ENCODE results near the gene CEP85L. TPM values are rescaled to one million over a fixed set of nuclear protein-coding genes. Genes with fewer than 3 reads are reported as not detected.

Gene CEP85L
- total RNA-seq, 4 donors from 2014 or later: 5.3 to 10.5 (median 8.7) TPM

DNA sequence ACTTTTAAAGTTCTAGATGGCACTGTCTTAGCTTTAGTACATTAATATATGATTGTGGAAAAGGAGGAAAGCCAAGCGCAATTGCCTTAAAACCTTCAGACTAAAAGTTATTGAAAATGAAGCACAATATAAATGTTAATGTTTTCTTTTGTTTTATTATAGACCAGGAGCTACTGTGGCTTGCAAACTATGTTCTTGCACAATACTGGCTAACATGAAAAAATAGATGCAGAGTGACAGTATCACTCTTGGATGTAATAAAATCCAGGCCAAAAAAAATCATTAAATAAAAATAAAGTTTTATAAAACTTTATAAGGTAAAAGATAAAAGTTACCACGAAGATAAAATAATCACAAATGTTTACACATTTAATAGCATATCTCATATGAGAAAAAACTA is 121.6 kb downstream of the CEP85L start:
- no peak for DNase-seq
- no peak for TF ChIP-seq EP300 (IDR thresholded peaks at IDR 0.05; ENCODE audit: low read depth)
- no peak for TF ChIP-seq POLR2AphosphoS5 (IDR thresholded peaks at IDR 0.05)
- no peak for TF ChIP-seq POLR2A (IDR thresholded peaks at IDR 0.05)
- TF ChIP-seq, protein P1, sequence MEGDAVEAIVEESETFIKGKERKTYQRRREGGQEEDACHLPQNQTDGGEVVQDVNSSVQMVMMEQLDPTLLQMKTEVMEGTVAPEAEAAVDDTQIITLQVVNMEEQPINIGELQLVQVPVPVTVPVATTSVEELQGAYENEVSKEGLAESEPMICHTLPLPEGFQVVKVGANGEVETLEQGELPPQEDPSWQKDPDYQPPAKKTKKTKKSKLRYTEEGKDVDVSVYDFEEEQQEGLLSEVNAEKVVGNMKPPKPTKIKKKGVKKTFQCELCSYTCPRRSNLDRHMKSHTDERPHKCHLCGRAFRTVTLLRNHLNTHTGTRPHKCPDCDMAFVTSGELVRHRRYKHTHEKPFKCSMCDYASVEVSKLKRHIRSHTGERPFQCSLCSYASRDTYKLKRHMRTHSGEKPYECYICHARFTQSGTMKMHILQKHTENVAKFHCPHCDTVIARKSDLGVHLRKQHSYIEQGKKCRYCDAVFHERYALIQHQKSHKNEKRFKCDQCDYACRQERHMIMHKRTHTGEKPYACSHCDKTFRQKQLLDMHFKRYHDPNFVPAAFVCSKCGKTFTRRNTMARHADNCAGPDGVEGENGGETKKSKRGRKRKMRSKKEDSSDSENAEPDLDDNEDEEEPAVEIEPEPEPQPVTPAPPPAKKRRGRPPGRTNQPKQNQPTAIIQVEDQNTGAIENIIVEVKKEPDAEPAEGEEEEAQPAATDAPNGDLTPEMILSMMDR (IDR thresholded peaks at IDR 0.05): no peak
- Histone ChIP-seq H3K27ac (peak overlapping the region in 1 of 4 donors; percentile 14), H3K4me3 (no peak overlapping the region), H3K9me3 (peaks cover 0 to 4% of the 10 kb centered on the region in 2 donors), H3K27me3 (no peaks in the 10 kb centered on the region), H3K4me1 (peaks cover 0 to 15% (median 7%) of the 10 kb centered on the region in 4 donors), H3K36me3 (no peaks in the 10 kb centered on the region)
- in situ Hi-C loops (cut with MboI; ENCODE audit: low pct_ligation_motif_present in 1 of 4, low pct_unique_long_range_greater_than_20kb in 1 of 4, low sequenced_read_pairs in 3 of 4): no loop called here
- intact Hi-C loops (cut with DNase I; ENCODE audit: low total_unique reads): no loop called here
- WGBS, 2 donors (ENCODE audit: low coverage in 1 of 2): 72 to 73% methylated on average over 2 of the region's 2 CpGs

DNA sequence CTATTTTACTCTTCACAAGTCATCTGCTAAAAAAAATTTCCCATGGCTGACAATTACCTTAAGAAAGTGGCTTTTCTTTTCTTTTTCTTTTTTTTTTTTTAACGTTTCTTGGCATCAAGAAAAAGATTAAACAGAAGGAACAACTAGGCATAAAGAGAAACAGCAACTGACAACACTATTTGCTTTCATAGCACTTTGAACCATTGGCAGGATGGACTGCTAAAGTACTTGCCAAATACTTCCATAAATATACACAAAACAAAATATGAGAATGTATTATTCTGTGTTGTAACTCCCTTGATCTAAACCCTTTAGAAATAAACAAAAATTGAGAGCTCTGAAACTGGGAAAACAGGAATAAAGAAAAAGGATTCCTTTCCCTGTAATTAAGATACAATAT is 123.3 kb downstream of the CEP85L start:
- Histone ChIP-seq H3K9me3 (peaks cover 0 to 4% of the 10 kb centered on the region in 2 donors), H3K4me3 (no peak overlapping the region), H3K36me3 (peaks cover 0 to 4% (median 0%) of the 10 kb centered on the region in 4 donors), H3K27me3 (no peaks in the 10 kb centered on the region), H3K27ac (peak overlapping the region in 2 of 4 donors; percentile 14 to 23), H3K4me1 (peaks cover 0 to 15% (median 7%) of the 10 kb centered on the region in 4 donors)
- DNase-seq: no peak
- intact Hi-C loops (cut with DNase I; ENCODE audit: low total_unique reads) (no loop called here), in situ Hi-C loops (cut with MboI; ENCODE audit: low pct_ligation_motif_present in 1 of 4, low pct_unique_long_range_greater_than_20kb in 1 of 4, low sequenced_read_pairs in 3 of 4) (no loop called here)
- TF ChIP-seq EP300 (IDR thresholded peaks at IDR 0.05; ENCODE audit: low read depth) (no peak), POLR2AphosphoS5 (IDR thresholded peaks at IDR 0.05) (no peak), POLR2A (IDR thresholded peaks at IDR 0.05) (no peak)
- TF ChIP-seq, protein P1 (IDR thresholded peaks at IDR 0.05): no peak
- WGBS, 2 donors (ENCODE audit: low coverage in 1 of 2): 0 to 19% methylated on average over 1 of the region's 1 CpG

DNA sequence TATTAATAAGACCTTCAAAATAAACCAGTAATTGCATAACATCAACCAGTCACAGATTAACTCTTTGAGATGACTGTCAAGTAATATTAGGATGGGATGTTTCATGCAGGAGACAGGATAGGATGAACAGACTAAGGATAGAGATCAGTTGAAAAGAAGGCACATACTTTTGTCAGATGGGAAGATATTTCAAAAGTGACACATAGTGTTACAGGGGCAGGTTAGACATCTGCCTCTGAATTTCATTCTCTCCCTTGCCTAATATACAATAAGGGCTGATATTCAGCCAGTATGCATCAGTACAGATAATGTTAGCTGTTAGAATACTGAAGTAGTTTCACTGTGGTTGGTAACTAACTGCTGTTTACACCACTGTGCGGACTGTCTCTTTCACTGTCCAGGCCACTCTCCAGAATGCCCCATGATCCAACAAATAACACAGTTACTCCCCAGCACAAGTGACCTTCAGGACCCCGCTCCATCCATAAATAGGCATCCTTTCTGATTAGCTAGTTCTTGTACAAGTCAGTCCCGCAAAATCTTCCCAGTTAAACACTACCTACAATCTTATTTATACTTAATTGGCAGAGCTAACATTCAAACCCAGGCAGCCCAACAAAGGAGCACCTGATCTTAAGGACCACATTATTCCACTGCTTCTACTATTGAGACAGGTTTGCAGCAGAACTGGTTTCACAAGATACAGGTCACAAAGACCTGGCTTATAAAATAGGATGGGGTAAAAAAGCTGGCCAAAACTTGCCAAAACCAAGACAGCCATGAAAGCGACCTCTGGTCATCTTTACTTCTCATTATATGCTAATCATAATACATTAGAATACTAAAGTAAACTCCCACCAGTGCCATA is 125.2 kb downstream of the CEP85L start:
- Histone ChIP-seq H3K4me3 (no peak overlapping the region), H3K9me3 (peaks cover 0 to 2% of the 10 kb centered on the region in 2 donors), H3K27me3 (no peaks in the 10 kb centered on the region), H3K27ac (peak overlapping the region in 3 of 4 donors; percentile 37 to 67 (median 44)), H3K36me3 (peaks cover 0 to 4% (median 0%) of the 10 kb centered on the region in 4 donors), H3K4me1 (peaks cover 0 to 15% (median 7%) of the 10 kb centered on the region in 4 donors)
- TF ChIP-seq POLR2A (IDR thresholded peaks at IDR 0.05): no peak
- no peak for TF ChIP-seq POLR2AphosphoS5 (IDR thresholded peaks at IDR 0.05)
- TF ChIP-seq EP300 (IDR thresholded peaks at IDR 0.05; ENCODE audit: low read depth): no peak
- TF ChIP-seq, protein P1 (IDR thresholded peaks at IDR 0.05): no peak
- 66 to 79% methylated on average over 4 of the region's 4 CpGs for WGBS, 2 donors (ENCODE audit: low coverage in 1 of 2)
- intact Hi-C loops (cut with DNase I; ENCODE audit: low total_unique reads) (no loop called here), in situ Hi-C loops (cut with MboI; ENCODE audit: low pct_ligation_motif_present in 1 of 4, low pct_unique_long_range_greater_than_20kb in 1 of 4, low sequenced_read_pairs in 3 of 4) (no loop called here)
- DNase-seq: no peak

DNA sequence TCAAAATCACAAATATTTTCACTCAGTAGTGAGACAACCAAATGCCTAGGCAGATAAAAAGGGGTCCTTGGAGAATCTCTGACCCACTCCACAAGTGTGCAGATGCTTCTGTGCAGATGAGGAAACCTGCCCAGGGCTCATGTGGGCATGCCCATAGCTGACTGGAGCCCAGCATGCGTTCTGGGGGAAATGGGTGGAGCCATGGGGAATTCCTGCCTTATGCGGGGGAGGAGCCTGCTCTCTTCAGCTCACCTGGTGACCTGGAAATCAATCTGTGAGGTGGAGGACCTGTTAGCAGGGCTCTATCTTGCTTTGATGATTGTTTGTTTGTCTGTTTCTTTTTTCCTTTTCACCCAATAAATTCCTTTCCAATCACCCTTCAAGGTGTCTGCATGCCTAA is 126.7 kb downstream of the CEP85L start:
- 76 to 100% methylated on average over 1 to 2 of the region's 2 CpGs for WGBS, 2 donors (ENCODE audit: low coverage in 1 of 2)
- H3K9me3 ChIP-seq: no peaks in the 10 kb centered on the region
- H3K27ac ChIP-seq: peak overlapping the region in 1 of 4 donors; percentile 67
- no peaks in the 10 kb centered on the region for H3K27me3 ChIP-seq
- no peak overlapping the region for H3K4me3 ChIP-seq
- H3K4me1 ChIP-seq: peaks cover 0 to 15% (median 7%) of the 10 kb centered on the region in 4 donors
- in situ Hi-C loops (cut with MboI; ENCODE audit: low pct_ligation_motif_present in 1 of 4, low pct_unique_long_range_greater_than_20kb in 1 of 4, low sequenced_read_pairs in 3 of 4): loop anchor here in 1 of 4 donors (25.0 kb wide), 1 partner anchor 237 kb away; no protein-coding TSS in a partner anchor
- intact Hi-C loops (cut with DNase I; ENCODE audit: low total_unique reads): no loop called here
- peaks cover 0 to 4% (median 0%) of the 10 kb centered on the region in 4 donors for H3K36me3 ChIP-seq
- no peak for DNase-seq
- TF ChIP-seq, protein P1 (IDR thresholded peaks at IDR 0.05): no peak
- TF ChIP-seq EP300 (IDR thresholded peaks at IDR 0.05; ENCODE audit: low read depth) (no peak), POLR2A (IDR thresholded peaks at IDR 0.05) (no peak), POLR2AphosphoS5 (IDR thresholded peaks at IDR 0.05) (no peak)

Data from transverse colon (tissue), 4 donors.